Measurements from ENCODE around the gene FXYD6. TPM values are rescaled to one million over a fixed set of nuclear protein-coding genes. Genes with fewer than 3 reads are reported as not detected.

FXYD6 gene
- total and polyA plus RNA-seq, 9 of the 15 experiments (the other 6 are each of a cell fraction or from before 2014, with no cell fraction given), result 0.07 to 0.35 TPM; not detected in 7

- TF ChIP-seq RBBP5 (IDR thresholded peaks at IDR 0.05; ENCODE audit: borderline replicate concordance, insufficient read depth, low read length, poor library complexity, severe bottlenecking) (no peak), L3MBTL2 (IDR thresholded peaks at IDR 0.05) (peak; percentile 78), GTF2B (IDR thresholded peaks at IDR 0.05; ENCODE audit: extremely low read depth, insufficient read length) (no peak), RUNX1 (IDR thresholded peaks at IDR 0.05; ENCODE audit: low read depth) (no peak), ZNF766 (CRISPR knock-in tag; conservative IDR thresholded peaks at IDR 0.05) (no peak), E4F1 (CRISPR knock-in tag; IDR thresholded peaks at IDR 0.05; ENCODE audit: borderline replicate concordance) (no peak), THRA (IDR thresholded peaks at IDR 0.05) (no peak), STAG1 (CRISPR knock-in tag; IDR thresholded peaks at IDR 0.05; ENCODE audit: borderline replicate concordance) (no peak), PREB (CRISPR knock-in tag; IDR thresholded peaks at IDR 0.05) (no peak), HEY1 (CRISPR knock-in tag; IDR thresholded peaks at IDR 0.05; ENCODE audit: borderline replicate concordance) (no peak), MCM2 (IDR thresholded peaks at IDR 0.05; ENCODE audit: low read depth) (no peak), RBM15 (IDR thresholded peaks at IDR 0.05; ENCODE audit: insufficient read depth, low read length) (no peak), ZFP1 (CRISPR knock-in tag; IDR thresholded peaks at IDR 0.05) (no peak), ZNF780A (CRISPR knock-in tag; IDR thresholded peaks at IDR 0.05) (no peak), DPF2 (IDR thresholded peaks at IDR 0.05) (peak; percentile 78), ZNF511 (CRISPR knock-in tag; IDR thresholded peaks at IDR 0.05) (no peak), BDP1 (IDR thresholded peaks at IDR 0.05; ENCODE audit: insufficient read depth, insufficient read length) (no peak), E2F4 (CRISPR knock-in tag; IDR thresholded peaks at IDR 0.05; ENCODE audit: low read depth) (no peak; the same call in 1 of the 2 replicates), ERF (CRISPR knock-in tag; IDR thresholded peaks at IDR 0.05) (no peak), POLR2H (tag; IDR thresholded peaks at IDR 0.05; ENCODE audit: low read depth) (no peak), RCOR1 (IDR thresholded peaks at IDR 0.05; ENCODE audit: borderline replicate concordance in 1 of 2, low read depth in 2 of 2, low read length in 2 of 2) (peak in 1 of 2 experiments; percentile 66; a peak in 2 of 4 replicates)
Measured at GRCh38 chr11:117909611-117910382, 33.3 kb upstream of the FXYD6 start (continued).

All from K562 (cell line).